Common myeloid progenitor, CD34-positive (primary cell): ENCODE data around the gene ERBB4.

Experiments used
- CTCF ChIA-PET: fragments of 350-600 bp; sonication (Branson Sonifier 250); formaldehyde crosslinking; loops from one replicate; lab custom pipeline; 2021; ENCODE audit warnings: antibody characterized with exemption; lab: Charles Lee
- POLR2A ChIA-PET: fragments of 350-600 bp; sonication (Branson Sonifier 250); formaldehyde crosslinking; loops from one replicate; lab custom pipeline; 2021; ENCODE audit warnings: antibody characterized with exemption; lab: Charles Lee
- DNase-seq, 3 donors: peaks; one replicate each; pipeline versions ENCODE4 v3.0.0 to v3.0.0-alpha.2; 2013
- H3K27ac ChIP-seq, 2 experiments: 1 replicate in 1 of 2; 2 replicates in 1 of 2; pipeline ENCODE4 v1.7.0; 2013; ENCODE audit warnings: inconsistent platforms in 2 of 2, low read length in 2 of 2, mild to moderate bottlenecking in 2 of 2, low read depth in 1 of 2, moderate library complexity in 1 of 2; ENCODE audit not compliant: severe bottlenecking in 2 of 2, insufficient read depth in 1 of 2, poor library complexity in 1 of 2
- H3K27me3 ChIP-seq, 5 experiments: replicated peaks in 2 of 5; 1 replicate in 3 of 5; 2 replicates in 2 of 5; pipeline versions ENCODE4 v1.6.1 to v1.7.0; 2013; ENCODE audit warnings: low read length in 4 of 5, mild to moderate bottlenecking in 2 of 5, moderate library complexity in 2 of 5, inconsistent platforms in 1 of 5; ENCODE audit not compliant: insufficient read depth in 5 of 5, control insufficient read depth in 4 of 5
- H3K36me3 ChIP-seq, 4 experiments: 1 replicate in 2 of 4; 2 replicates in 2 of 4; pipeline versions ENCODE4 v1.6.1 to v1.7.0; 2013; ENCODE audit warnings: low read length in 3 of 4, control low read depth in 1 of 4, mild to moderate bottlenecking in 1 of 4; ENCODE audit not compliant: control insufficient read depth in 4 of 4, insufficient read depth in 4 of 4
- H3K4me1 ChIP-seq, 4 experiments: 1 replicate in 3 of 4; 2 replicates in 1 of 4; pipeline versions ENCODE4 v1.6.1 to v1.7.1; 2013; ENCODE audit warnings: low read length in 3 of 4, mild to moderate bottlenecking in 3 of 4, control low read depth in 1 of 4, inconsistent platforms in 1 of 4, moderate library complexity in 1 of 4; ENCODE audit not compliant: control insufficient read depth in 4 of 4, insufficient read depth in 4 of 4; ENCODE audit errors: control extremely low read depth in 1 of 4
- H3K4me3 ChIP-seq, 7 experiments: 1 replicate in 4 of 7; 2 replicates in 3 of 7; pipeline versions ENCODE4 v1.5.1 to v1.7.0; 2013; ENCODE audit warnings: mild to moderate bottlenecking in 7 of 7, low read length in 6 of 7, moderate library complexity in 6 of 7, inconsistent platforms in 2 of 7, low read depth in 2 of 7, control low read depth in 1 of 7; ENCODE audit not compliant: insufficient read depth in 4 of 7, control insufficient read depth in 1 of 7; ENCODE audit errors: extremely low read depth in 1 of 7
- H3K9me3 ChIP-seq, 5 experiments: 1 replicate in 4 of 5; 2 replicates in 1 of 5; pipeline versions ENCODE4 v1.6.1 to v1.7.1; 2013; ENCODE audit warnings: low read length in 4 of 5, mild to moderate bottlenecking in 2 of 5, inconsistent platforms in 1 of 5, low read depth in 1 of 5, moderate library complexity in 1 of 5; ENCODE audit not compliant: control insufficient read depth in 4 of 5, insufficient read depth in 2 of 5; ENCODE audit errors: control extremely low read depth in 1 of 5
- WGBS: methylation state at CpG from one replicate; pipeline ENCODE4 v1.1.5; 2013; ENCODE audit not compliant: insufficient coverage; 5-methylcytosine and 5-hydroxymethylcytosine counted together

ERBB4 gene

DNA sequence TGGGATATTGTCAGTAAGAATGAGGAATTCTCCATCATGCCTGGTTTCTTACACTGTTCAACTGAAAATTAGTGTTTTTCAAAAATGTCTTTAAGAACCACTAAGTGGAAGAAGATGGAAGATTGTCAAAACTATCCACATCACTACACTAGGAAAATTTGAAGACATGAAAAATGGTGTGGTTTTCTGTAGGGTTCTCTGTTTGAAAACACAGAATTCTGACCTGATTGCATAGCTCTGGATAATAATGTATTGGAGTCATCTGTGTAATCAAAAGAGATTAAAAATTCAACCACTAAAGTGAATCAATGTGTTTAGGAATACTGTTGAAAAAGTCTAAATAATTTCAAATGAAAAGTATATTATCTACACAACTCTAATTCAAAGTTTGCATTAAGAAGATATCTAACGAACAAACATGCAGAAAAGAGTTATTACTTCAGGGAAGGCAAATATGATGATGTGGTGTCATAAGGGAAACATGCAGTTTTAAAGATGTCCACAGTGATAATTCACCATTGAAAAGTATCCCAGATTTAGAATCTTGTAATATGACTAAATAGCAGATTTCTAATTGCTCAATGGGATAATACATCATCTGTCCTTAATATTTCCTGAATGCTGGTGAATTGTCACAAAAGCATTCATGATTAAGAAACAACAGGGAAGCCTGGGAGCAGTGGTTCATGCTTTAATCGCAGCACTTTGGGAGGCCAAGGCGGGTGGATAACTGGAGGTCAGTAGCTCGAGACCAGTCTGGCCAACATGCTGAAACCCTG is 116.9 kb downstream of the ERBB4 start:
- Histone ChIP-seq H3K27ac (no peak overlapping the region), H3K4me1 (no peaks in the 10 kb centered on the region), H3K9me3 (peaks cover 0 to 2% (median 0%) of the 10 kb centered on the region in 5 experiments), H3K36me3 (no peaks in the 10 kb centered on the region), H3K4me3 (no peak overlapping the region), H3K27me3 (peaks cover 0 to 2% (median 0%) of the 10 kb centered on the region in 5 experiments)
- whole genome bisulfite sequencing, result 100% methylated on average over 3 of the region's 4 CpGs
- DNase-seq, result no peak
- ChIA-PET POLR2A (no interaction called here), CTCF (no interaction called here)

DNA sequence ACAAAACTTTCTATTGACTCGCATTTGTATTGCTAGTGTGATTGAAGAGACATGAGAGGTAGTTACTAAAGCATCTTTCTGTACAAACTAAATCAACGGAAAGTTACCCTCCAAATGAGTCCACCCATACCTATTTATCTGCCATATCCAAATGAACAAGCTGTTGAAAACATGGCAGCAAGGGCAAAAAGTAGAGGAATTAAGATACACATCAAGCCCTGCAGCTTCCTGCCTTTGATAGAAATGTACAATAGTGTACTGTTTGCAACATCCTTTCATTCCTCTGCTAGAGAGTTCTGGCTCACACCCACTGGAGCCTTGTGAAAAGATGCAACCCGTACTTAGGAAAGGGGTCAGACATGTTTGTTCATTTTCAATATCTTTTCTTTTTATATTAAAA is 122.5 kb downstream of the ERBB4 start:
- no CpG with 5 or more reads among the region's 3 CpGs for WGBS
- CTCF ChIA-PET, result no interaction called here
- Histone ChIP-seq H3K4me3 (no peak overlapping the region), H3K4me1 (no peaks in the 10 kb centered on the region), H3K27me3 (peaks cover 0 to 2% (median 0%) of the 10 kb centered on the region in 5 experiments), H3K36me3 (no peaks in the 10 kb centered on the region), H3K9me3 (no peaks in the 10 kb centered on the region), H3K27ac (no peak overlapping the region)
- POLR2A ChIA-PET, result no interaction called here
- DNase-seq, result no peak

DNA sequence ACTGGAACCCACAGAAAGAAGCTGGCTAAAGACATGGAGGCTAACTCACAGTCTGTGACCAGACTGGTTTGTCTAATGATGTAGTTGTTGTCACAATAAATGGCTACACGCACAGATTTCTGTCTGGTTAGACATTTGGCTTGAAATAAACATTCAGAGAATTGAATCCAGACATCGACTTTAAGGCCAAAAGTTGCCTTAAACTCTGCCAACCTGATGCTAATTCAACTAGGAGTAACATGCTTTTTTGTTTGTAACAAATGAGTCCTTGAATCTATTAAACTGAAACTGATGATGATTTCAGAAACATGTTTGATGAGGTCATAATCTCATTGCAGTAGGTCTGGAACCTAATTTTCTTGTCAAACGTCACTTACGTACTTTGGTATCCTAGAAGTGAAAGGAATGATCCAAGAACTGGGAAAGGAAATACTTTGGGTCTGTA is 123.8 kb downstream of the ERBB4 start:
- Histone ChIP-seq H3K27me3 (no peaks in the 10 kb centered on the region), H3K4me1 (no peaks in the 10 kb centered on the region), H3K27ac (no peak overlapping the region), H3K4me3 (no peak overlapping the region), H3K9me3 (no peaks in the 10 kb centered on the region), H3K36me3 (no peaks in the 10 kb centered on the region)
- ChIA-PET POLR2A (no interaction called here), CTCF (no interaction called here)
- no peak for DNase-seq
- WGBS, result 100% methylated on average over 2 of the region's 4 CpGs

DNA sequence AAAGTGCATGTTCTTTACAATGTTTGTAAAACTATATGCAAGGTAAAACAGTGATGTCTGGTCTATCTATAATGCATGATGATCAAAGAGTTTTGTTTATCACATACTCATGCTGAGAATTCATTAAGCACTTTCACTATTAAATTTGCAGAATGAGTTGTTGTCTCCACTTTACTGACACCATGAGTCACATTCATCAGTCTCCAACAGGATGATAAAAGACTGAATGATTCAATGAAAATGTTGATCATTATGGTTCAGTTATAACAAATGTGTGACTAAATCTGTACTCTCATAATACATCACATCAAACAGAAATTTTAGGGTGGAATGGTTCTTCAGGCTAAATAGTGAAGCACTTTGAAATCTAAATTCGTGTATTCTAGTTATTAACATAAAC is 129.0 kb downstream of the ERBB4 start:
- H3K36me3 ChIP-seq, result no peaks in the 10 kb centered on the region
- WGBS, result no CpG with 5 or more reads among the region's 1 CpG
- H3K27ac ChIP-seq, result no peak overlapping the region
- ChIA-PET POLR2A (no interaction called here), CTCF (interaction anchor here (1.7 kb wide), 1 partner anchor 39 kb away, joined by 4 read pairs; no protein-coding TSS in a partner anchor)
- no peak for DNase-seq
- H3K4me1 ChIP-seq, result no peaks in the 10 kb centered on the region
- H3K9me3 ChIP-seq, result no peaks in the 10 kb centered on the region
- H3K27me3 ChIP-seq, result no peaks in the 10 kb centered on the region
- no peak overlapping the region for H3K4me3 ChIP-seq

DNA sequence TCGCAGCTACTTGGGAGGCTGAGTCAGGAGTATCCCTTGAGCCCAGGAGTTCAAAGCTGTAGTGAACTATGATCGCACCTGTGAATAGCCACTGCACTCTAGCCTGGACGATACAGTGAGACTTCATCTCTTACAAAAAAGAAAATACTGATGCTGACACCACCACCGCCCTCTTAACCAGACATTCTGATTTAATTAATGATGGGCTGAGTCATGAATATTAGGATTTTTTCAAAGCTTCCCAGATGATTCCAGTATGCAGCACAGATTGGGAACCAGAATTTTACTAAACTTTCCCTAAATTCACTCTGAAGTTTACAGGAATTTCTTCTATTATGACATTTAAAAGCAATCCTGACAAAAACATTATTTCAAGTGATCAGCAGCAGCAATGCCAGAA is 130.1 kb downstream of the ERBB4 start:
- Histone ChIP-seq H3K4me3 (no peak overlapping the region), H3K9me3 (no peaks in the 10 kb centered on the region), H3K36me3 (no peaks in the 10 kb centered on the region), H3K4me1 (no peaks in the 10 kb centered on the region), H3K27me3 (no peaks in the 10 kb centered on the region), H3K27ac (no peak overlapping the region)
- WGBS, result 100% methylated on average over 1 of the region's 4 CpGs
- CTCF ChIA-PET, result no interaction called here
- DNase-seq, result no peak
- POLR2A ChIA-PET, result no interaction called here

DNA sequence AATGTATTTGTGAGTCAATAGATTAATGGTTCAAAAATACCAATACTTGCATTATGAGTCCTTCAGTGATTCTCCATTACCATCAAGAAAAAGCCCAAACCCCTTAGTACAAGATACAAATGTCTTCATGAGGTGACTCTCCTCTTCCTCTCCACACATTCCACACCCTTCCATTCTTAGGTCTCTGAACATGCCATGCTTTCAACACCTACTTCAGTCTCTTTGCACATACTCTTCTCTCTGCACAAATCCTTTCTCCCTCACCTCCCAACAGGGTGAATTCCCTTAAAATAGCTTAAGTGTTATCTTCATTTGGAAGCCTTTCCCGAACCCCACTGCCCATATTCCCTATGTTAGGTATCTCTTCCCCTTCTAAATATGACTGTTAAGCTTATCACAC is 131.9 kb downstream of the ERBB4 start:
- no peaks in the 10 kb centered on the region for H3K4me1 ChIP-seq
- WGBS, result no CpG with 5 or more reads among the region's 1 CpG
- no peak overlapping the region for H3K27ac ChIP-seq
- no peaks in the 10 kb centered on the region for H3K9me3 ChIP-seq
- H3K27me3 ChIP-seq, result no peaks in the 10 kb centered on the region
- H3K4me3 ChIP-seq, result no peak overlapping the region
- ChIA-PET CTCF (no interaction called here), POLR2A (no interaction called here)
- no peak for DNase-seq
- no peaks in the 10 kb centered on the region for H3K36me3 ChIP-seq

DNA sequence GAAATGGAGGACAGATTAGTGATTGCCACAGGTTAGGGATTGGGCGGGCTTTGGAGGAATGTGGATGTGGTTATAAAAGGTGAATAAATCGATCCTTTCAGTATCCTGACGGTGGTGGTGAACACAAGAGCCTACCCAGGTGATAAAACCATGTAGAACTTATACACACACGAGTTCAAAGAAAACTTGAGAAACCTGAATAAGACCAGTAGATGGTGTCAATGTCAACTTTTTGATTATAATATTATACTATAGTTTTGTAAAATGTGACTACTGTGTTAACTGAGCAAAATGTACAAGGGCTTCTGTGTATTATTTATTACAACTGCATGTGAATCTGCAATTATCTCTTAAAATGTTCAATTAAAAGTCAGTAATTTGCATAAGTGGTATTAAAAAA is 136.3 kb downstream of the ERBB4 start:
- no peaks in the 10 kb centered on the region for H3K9me3 ChIP-seq
- H3K4me3 ChIP-seq, result no peak overlapping the region
- no peak for DNase-seq
- no peak overlapping the region for H3K27ac ChIP-seq
- WGBS, result 96% methylated on average over 3 of the region's 4 CpGs
- H3K4me1 ChIP-seq, result no peaks in the 10 kb centered on the region
- no peaks in the 10 kb centered on the region for H3K36me3 ChIP-seq
- POLR2A ChIA-PET, result no interaction called here
- CTCF ChIA-PET, result no interaction called here
- H3K27me3 ChIP-seq, result no peaks in the 10 kb centered on the region
